GM12878 (cell line): ENCODE data around the gene ADAMTS2. TPM values are rescaled to one million over a fixed set of nuclear protein-coding genes. Genes with fewer than 3 reads are reported as not detected.

Experiments used
- ATAC-seq: fragments of 200-7000 bp; cut with Tn5 transposase; 3 replicates; pipeline ENCODE4 v1.9.1; 2020; ENCODE audit warnings: mild to moderate bottlenecking, moderate library complexity
- BruUV-seq: library from RNA; stranded (reverse); fragments of 400-500 nt; replicated peaks from 2 replicates; lab custom pipeline; 2021; lab: Mats Ljungman, UMichigan
- CTCF ChIA-PET: fragments of 300-600 bp; sonication (Branson Sonifier 250); formaldehyde crosslinking; extraction: SDS; loops from one replicate; lab custom pipeline; 2021; ENCODE audit warnings: inconsistent platforms; lab: Yijun Ruan, JAX
- POLR2A ChIA-PET: fragments of 350-600 bp; formaldehyde crosslinking; extraction: SDS; loops from one replicate; lab custom pipeline; 2021; ENCODE audit warnings: inconsistent platforms; lab: Charles Lee
- RAD21 ChIA-PET: fragments of 300-600 bp; sonication (Branson Sonifier 250); formaldehyde crosslinking; loops from one replicate; lab custom pipeline; 2023; ENCODE audit warnings: antibody characterized with exemption; ENCODE audit not compliant: unreplicated experiment; lab: Charles Lee
- SMC1A ChIA-PET: fragments of 300-600 bp; sonication (Branson Sonifier 250); formaldehyde crosslinking; loops from one replicate; lab custom pipeline; 2023; ENCODE audit not compliant: unreplicated experiment, uncharacterized antibody; lab: Charles Lee
- DNase-seq: peaks from one replicate; pipeline ENCODE4 v3.0.0-alpha.2; 2011; ENCODE audit warnings: low read depth, low spot score
- FAIRE-seq: peaks from 3 replicates; lab custom pipeline; 2011; peaks lifted over from hg19 to GRCh38; lab: Jason Lieb, UNC
- H2AFZ ChIP-seq: 2 replicates; pipeline ENCODE4 v1.6.0; 2011; ENCODE audit warnings: low read depth, low read length, control low read depth; ENCODE audit not compliant: control insufficient read depth
- H3K27ac ChIP-seq: 2 replicates; pipeline ENCODE4 v1.5.1; 2011; ENCODE audit warnings: control low read depth; ENCODE audit not compliant: control insufficient read depth, insufficient read depth
- H3K27me3 ChIP-seq, 2 experiments: replicated peaks in 1 of 2; 2 replicates each; pipeline versions ENCODE4 v1.6.0 to v1.6.1; 2011; ENCODE audit warnings: low read length in 1 of 2; ENCODE audit not compliant: control insufficient read depth in 2 of 2, insufficient read depth in 2 of 2
- H3K36me3 ChIP-seq, 2 experiments: 2 replicates each; pipeline ENCODE4 v1.5.1; 2011; ENCODE audit warnings: low read length in 1 of 2; ENCODE audit not compliant: control insufficient read depth in 2 of 2, insufficient read depth in 2 of 2
- H3K4me1 ChIP-seq: 2 replicates; pipeline ENCODE4 v1.6.1; 2011; ENCODE audit warnings: mild to moderate bottlenecking, low read length, moderate library complexity, mixed read lengths; ENCODE audit not compliant: control insufficient read depth, insufficient read depth
- H3K4me2 ChIP-seq: 2 replicates; pipeline ENCODE4 v1.6.0; 2011; ENCODE audit warnings: control low read depth; ENCODE audit not compliant: control insufficient read depth, insufficient read depth
- H3K4me3 ChIP-seq: fragments of 200-600 bp; sonication (generic); 2 replicates; pipeline ENCODE4 v1.5.1; 2016
- H3K79me2 ChIP-seq: 2 replicates; pipeline ENCODE4 v1.6.0; 2011; ENCODE audit warnings: low read length; ENCODE audit not compliant: control insufficient read depth, insufficient read depth
- H3K9ac ChIP-seq: 2 replicates; pipeline ENCODE4 v1.8.0; 2011; ENCODE audit warnings: low read length, control low read depth, mixed read lengths; ENCODE audit not compliant: control insufficient read depth, insufficient read depth
- H3K9me3 ChIP-seq: replicated peaks from 3 replicates; pipeline ENCODE4 v1.5.1; 2011; ENCODE audit warnings: mild to moderate bottlenecking, low read length; ENCODE audit not compliant: control insufficient read depth, insufficient read depth
- H4K20me1 ChIP-seq: 2 replicates; pipeline ENCODE4 v1.6.0; 2011; ENCODE audit not compliant: control insufficient read depth, insufficient read depth
- CBX5 ChIP-seq: sonication (generic); IDR thresholded peaks from 2 replicates; pipeline ENCODE4 v1.6.1; 2016; ENCODE audit warnings: low read depth, moderate library complexity, mild to moderate bottlenecking, inconsistent platforms
- CEBPB ChIP-seq, 2 experiments: fragments of 150-350 bp in 1 of 2; IDR thresholded peaks; 2 replicates each; pipeline ENCODE4 v1.6.1; 2012 to 2014; ENCODE audit warnings: low read depth in 2 of 2, low read length in 2 of 2, borderline replicate concordance in 1 of 2, inconsistent platforms in 1 of 2
- GABPA ChIP-seq: IDR thresholded peaks from 2 replicates; pipeline ENCODE4 v1.6.1; 2014; ENCODE audit warnings: antibody characterized with exemption, low read depth, mild to moderate bottlenecking, inconsistent platforms
- MEF2A ChIP-seq: IDR thresholded peaks from 2 replicates; pipeline ENCODE4 v1.6.1; 2011; ENCODE audit warnings: low read depth, mild to moderate bottlenecking, low read length, moderate library complexity; ENCODE audit not compliant: insufficient read depth
- MTA2 ChIP-seq: fragments of 450-650 bp; IDR thresholded peaks from 2 replicates; pipeline ENCODE4 v1.6.1; 2016; ENCODE audit warnings: low read depth, mild to moderate bottlenecking, moderate library complexity
- MTA3 ChIP-seq: IDR thresholded peaks from 2 replicates; pipeline ENCODE4 v1.6.1; 2012; ENCODE audit warnings: low read length, inconsistent platforms, borderline replicate concordance
- PAX8 ChIP-seq: fragments of 450-650 bp; IDR thresholded peaks from 2 replicates; pipeline ENCODE4 v1.6.1; 2017; ENCODE audit warnings: mild to moderate bottlenecking, moderate library complexity
- RCOR1 ChIP-seq: conservative IDR thresholded peaks from 2 replicates; pipeline ENCODE4 v1.6.1; 2012; ENCODE audit warnings: low read depth, low read length, improper control_type of control experiment
- RFX5 ChIP-seq: IDR thresholded peaks from 2 replicates; pipeline ENCODE4 v1.6.1; 2011; ENCODE audit warnings: low read depth, low read length, improper control_type of control experiment
- SIN3A ChIP-seq: IDR thresholded peaks from 2 replicates; pipeline ENCODE4 v1.6.1; 2012; ENCODE audit warnings: low read depth, low read length, improper control_type of control experiment
- SMARCA5 ChIP-seq: fragments of 450-650 bp; IDR thresholded peaks from 2 replicates; pipeline ENCODE4 v1.6.1; 2017; ENCODE audit warnings: mild to moderate bottlenecking
- USF1 ChIP-seq: IDR thresholded peaks from 2 replicates; pipeline ENCODE4 v1.6.1; 2011; ENCODE audit warnings: borderline replicate concordance, low read depth, mild to moderate bottlenecking, moderate library complexity, mixed read lengths, low read length; ENCODE audit not compliant: insufficient read depth; ENCODE audit errors: extremely low read length
- ZBTB4 ChIP-seq: fragments of 450-650 bp; formaldehyde crosslinking; IDR thresholded peaks from 2 replicates; pipeline ENCODE4 v1.4.0; 2022; ENCODE audit warnings: mild to moderate bottlenecking, moderate library complexity
- WGBS: methylation state at CpG from one replicate; pipeline ENCODE4 v1.1.6; 2016; ENCODE audit warnings: low lambda C conversion rate; ENCODE audit not compliant: insufficient replicate concordance, insufficient coverage; ENCODE audit errors: missing lambda C conversion rate; 5-methylcytosine and 5-hydroxymethylcytosine counted together
- in situ Hi-C: fragments of 300-500 bp; cut with MboI; formaldehyde crosslinking; loops from 9 replicates; pipeline ENCODE4 v1.14.3; 2018; ENCODE audit warnings: mixed read lengths
- intact Hi-C: fragments of 100-400 bp; cut with micrococcal nuclease; formaldehyde crosslinking; loops from one replicate; pipeline ENCODE4 v1.14.2; 2022; ENCODE audit not compliant: unreplicated experiment
- polyA plus RNA-seq, 11 experiments: library from polyadenylated mRNA; depleted of rRNA in 4 of 11; unstranded in 6 of 11; stranded (reverse) in 5 of 11; fragments of >200 nt; fragmentation: Nextera tagmentation in 4 of 11; fragmentation: Illumina TruSeq in 1 of 11; extraction: Ambion mirVana in 4 of 11; extraction: Trizol in 1 of 11; gene quantifications; 1 replicate in 1 of 11; 2 replicates in 10 of 11; pipeline versions ENCODE4 v1.2.1 to v1.2.3, GENCODE V29; 2011 to 2016; ENCODE audit warnings: inconsistent platforms in 2 of 11, missing spikeins in 2 of 11, low read depth in 1 of 11
- total RNA-seq, 4 experiments: library from RNA; depleted of rRNA in 3 of 4; stranded (reverse); fragments of >200 nt in 3 of 4; fragmentation: Illumina TruSeq in 1 of 4; extraction: Trizol in 1 of 4; gene quantifications; 2 replicates each; pipeline versions ENCODE4 v1.2.1 to v1.2.3, GENCODE V29; 2013 to 2021

Gene ADAMTS2
- total and polyA plus RNA-seq, 10 of the 15 experiments (the other 5 are each of a cell fraction or from before 2014, with no cell fraction given) = 0.03 to 0.05 TPM; not detected in 8

GRCh38 chr5:179192185-179192890 lies 152.9 kb downstream of the ADAMTS2 start:
- no peaks in the 10 kb centered on the region for H3K27me3 ChIP-seq
- intact Hi-C loops = no loop called here
- no peak overlapping the region for H3K27ac ChIP-seq
- WGBS = 31% methylated on average over 20 of the region's 20 CpGs
- H2AFZ ChIP-seq = no peak overlapping the region
- no peak for FAIRE-seq
- no TSS peak for BruUV-seq
- no peak overlapping the region for H3K9ac ChIP-seq
- no peaks in the 10 kb centered on the region for H4K20me1 ChIP-seq
- H3K4me2 ChIP-seq = no peak overlapping the region
- no peaks in the 10 kb centered on the region for H3K36me3 ChIP-seq
- POLR2A ChIA-PET = no interaction called here
- H3K9me3 ChIP-seq = peaks cover 2% of the 10 kb centered on the region; the same call in 2 of the 3 replicates
- no peak for DNase-seq
- no peaks in the 10 kb centered on the region for H3K79me2 ChIP-seq
- no peak overlapping the region for H3K4me3 ChIP-seq
- H3K4me1 ChIP-seq = no peaks in the 10 kb centered on the region
- SMC1A ChIA-PET = no interaction called here
- RAD21 ChIA-PET = no interaction called here
- CTCF ChIA-PET = no interaction called here
- in situ Hi-C loops = no loop called here
- no peak for ATAC-seq
- no peak for TF ChIP-seq RFX5
- no peak for TF ChIP-seq MTA2

GRCh38 chr5:179191506-179192184 lies 153.6 kb downstream of the ADAMTS2 start:
- intact Hi-C loops (no loop called here), in situ Hi-C loops (no loop called here)
- DNase-seq = no peak
- ChIA-PET CTCF (no interaction called here), POLR2A (no interaction called here), RAD21 (no interaction called here), SMC1A (no interaction called here)
- no peak for FAIRE-seq
- H3K27me3 ChIP-seq = no peaks in the 10 kb centered on the region
- no peak overlapping the region for H3K9ac ChIP-seq
- no peak overlapping the region for H3K4me3 ChIP-seq
- H3K9me3 ChIP-seq = peaks cover 2% of the 10 kb centered on the region; the same call in 2 of the 3 replicates
- ATAC-seq = no peak
- no peaks in the 10 kb centered on the region for H3K4me1 ChIP-seq
- 26% methylated on average over 11 of the region's 14 CpGs for WGBS
- H3K27ac ChIP-seq = no peak overlapping the region
- no peaks in the 10 kb centered on the region for H3K36me3 ChIP-seq
- no peaks in the 10 kb centered on the region for H3K79me2 ChIP-seq
- no peaks in the 10 kb centered on the region for H4K20me1 ChIP-seq
- no peak overlapping the region for H2AFZ ChIP-seq
- no peak overlapping the region for H3K4me2 ChIP-seq
- BruUV-seq = no TSS peak
- TF ChIP-seq CEBPB (IDR thresholded peaks at IDR 0.05; ENCODE audit: borderline replicate concordance in 1 of 2, low read depth in 2 of 2, low read length in 2 of 2) (no peak), RCOR1 (no peak), ZBTB4 (CRISPR knock-in tag) (no peak), USF1 (no peak), SIN3A (no peak), CBX5 (no peak), GABPA (no peak), MTA3 (no peak), PAX8 (no peak), SMARCA5 (no peak), MEF2A (no peak)
